Hypothalamus (tissue), 51 donors: Measurements from ENCODE around the gene ZNF750.

Experiments used
- DNase-seq, 51 donors: peaks; one replicate each; lab custom pipeline; 2025; lab: John Stamatoyannopoulos, UW

The ZNF750 gene

GRCh38 chr17:82779541-82779940, 60.3 kb downstream of the ZNF750 start:
- no peak for DNase-seq
